Thyroid gland (tissue), 4 donors: ENCODE results near the gene CTNNA2.

Source experiments
- POLR2A ChIP-seq, 2 donors: fragments of 450-650 bp; IDR thresholded peaks; one replicate each; pipeline ENCODE4 v1.6.1; 2017; ENCODE audit warnings: antibody characterized with exemption in 2 of 2, mild to moderate bottlenecking in 2 of 2, moderate library complexity in 1 of 2
- TF ChIP-seq, protein P1 (sequence below), 6 experiments: fragments of 200-600 bp in 3 of 6; fragments of 450-650 bp in 3 of 6; sonication (generic) in 3 of 6; IDR thresholded peaks; one replicate each; pipeline ENCODE4 v1.5.1; 2016 to 2019; ENCODE audit warnings: antibody characterized with exemption in 6 of 6, mild to moderate bottlenecking in 2 of 6, inconsistent platforms in 1 of 6, moderate library complexity in 1 of 6

DNA sequence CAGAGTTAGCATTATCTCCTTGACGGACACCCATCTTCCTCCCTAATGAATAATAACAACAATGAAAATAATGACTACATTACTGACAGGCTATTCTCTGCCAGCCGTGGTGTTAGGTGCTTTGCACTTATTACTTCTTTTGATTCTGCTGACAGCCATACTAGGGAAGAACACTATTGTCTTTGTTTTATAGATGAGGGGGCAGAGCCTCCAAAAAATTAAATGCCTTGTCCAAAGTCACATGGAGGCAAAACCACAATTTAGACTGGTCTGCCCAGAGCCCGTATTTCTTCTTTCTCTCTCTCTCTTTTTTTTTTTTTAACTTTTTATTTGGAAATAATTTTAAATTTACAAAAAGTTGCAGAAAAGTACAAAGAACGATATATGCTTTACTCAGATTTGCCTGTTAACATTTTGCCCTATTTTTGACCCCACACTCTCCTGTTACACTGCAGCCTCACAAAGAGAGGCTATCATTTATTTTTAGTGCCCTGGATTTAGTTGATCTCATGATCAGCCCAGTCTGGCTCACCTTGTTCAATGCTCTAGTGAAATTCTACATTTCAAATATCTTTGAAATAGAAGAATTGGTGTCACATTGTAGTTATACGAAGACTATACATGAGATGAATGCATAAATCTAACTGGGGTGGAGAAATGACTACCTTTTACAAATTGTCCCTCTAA lies 422.3 kb downstream of the CTNNA2 start:
- TF ChIP-seq POLR2A (IDR thresholded peaks at IDR 0.05): no peak
- TF ChIP-seq, protein P1, sequence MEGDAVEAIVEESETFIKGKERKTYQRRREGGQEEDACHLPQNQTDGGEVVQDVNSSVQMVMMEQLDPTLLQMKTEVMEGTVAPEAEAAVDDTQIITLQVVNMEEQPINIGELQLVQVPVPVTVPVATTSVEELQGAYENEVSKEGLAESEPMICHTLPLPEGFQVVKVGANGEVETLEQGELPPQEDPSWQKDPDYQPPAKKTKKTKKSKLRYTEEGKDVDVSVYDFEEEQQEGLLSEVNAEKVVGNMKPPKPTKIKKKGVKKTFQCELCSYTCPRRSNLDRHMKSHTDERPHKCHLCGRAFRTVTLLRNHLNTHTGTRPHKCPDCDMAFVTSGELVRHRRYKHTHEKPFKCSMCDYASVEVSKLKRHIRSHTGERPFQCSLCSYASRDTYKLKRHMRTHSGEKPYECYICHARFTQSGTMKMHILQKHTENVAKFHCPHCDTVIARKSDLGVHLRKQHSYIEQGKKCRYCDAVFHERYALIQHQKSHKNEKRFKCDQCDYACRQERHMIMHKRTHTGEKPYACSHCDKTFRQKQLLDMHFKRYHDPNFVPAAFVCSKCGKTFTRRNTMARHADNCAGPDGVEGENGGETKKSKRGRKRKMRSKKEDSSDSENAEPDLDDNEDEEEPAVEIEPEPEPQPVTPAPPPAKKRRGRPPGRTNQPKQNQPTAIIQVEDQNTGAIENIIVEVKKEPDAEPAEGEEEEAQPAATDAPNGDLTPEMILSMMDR (IDR thresholded peaks at IDR 0.05): no peak
